Thoracic aorta (tissue), 2 donors: ENCODE data around the gene UBAC2. TPM values are rescaled to one million over a fixed set of nuclear protein-coding genes. Genes with fewer than 3 reads are reported as not detected.

Experiments used
- ATAC-seq: fragments of 150-250 bp; one replicate; pipeline ENCODE4 v1.8.0; 2017; ENCODE audit warnings: low read depth; ENCODE audit not compliant: insufficient number of reproducible peaks, low FRiP score
- DNase-seq: peaks from one replicate; pipeline ENCODE4 v3.0.0-alpha.2; 2020; ENCODE audit warnings: low spot score
- H3K27ac ChIP-seq, 2 donors: fragments of 200-600 bp; sonication (generic); 1 replicate in 1 of 2; 2 replicates in 1 of 2; pipeline ENCODE4 v1.5.1; 2016; ENCODE audit warnings: mild to moderate bottlenecking in 2 of 2, moderate library complexity in 2 of 2
- H3K27me3 ChIP-seq: fragments of 200-600 bp; sonication (generic); replicated peaks from 2 replicates; pipeline ENCODE4 v1.6.0; 2016; ENCODE audit warnings: mild to moderate bottlenecking; ENCODE audit not compliant: insufficient read depth
- H3K36me3 ChIP-seq: fragments of 200-600 bp; sonication (generic); one replicate; pipeline ENCODE4 v1.5.1; 2016
- H3K4me1 ChIP-seq, 2 donors: fragments of 200-600 bp; sonication (generic); 1 replicate in 1 of 2; 2 replicates in 1 of 2; pipeline versions ENCODE4 v1.5.1 to v1.6.0; 2016; ENCODE audit warnings: low read depth in 2 of 2, mild to moderate bottlenecking in 1 of 2; ENCODE audit not compliant: control insufficient read depth in 1 of 2
- H3K4me3 ChIP-seq: fragments of 200-600 bp; sonication (generic); 2 replicates; pipeline ENCODE4 v1.5.1; 2016; ENCODE audit warnings: mild to moderate bottlenecking
- H3K9me3 ChIP-seq: fragments of 200-600 bp; sonication (generic); 2 replicates; pipeline ENCODE4 v1.5.1; 2016
- total RNA-seq, 2 donors: library from RNA; depleted of rRNA; stranded (reverse); fragments of >200 nt; gene quantifications; one replicate each; pipeline versions ENCODE4 v1.1.0 to v1.2.3, GENCODE V29; 2016
- TF ChIP-seq, protein P1 (sequence below): fragments of 200-600 bp; sonication (generic); IDR thresholded peaks from one replicate; pipeline ENCODE4 v1.5.1; 2019; ENCODE audit warnings: antibody characterized with exemption

The UBAC2 gene
- total RNA-seq, 2 donors from 2014 or later, result 41.3 to 49.7 TPM

DNA sequence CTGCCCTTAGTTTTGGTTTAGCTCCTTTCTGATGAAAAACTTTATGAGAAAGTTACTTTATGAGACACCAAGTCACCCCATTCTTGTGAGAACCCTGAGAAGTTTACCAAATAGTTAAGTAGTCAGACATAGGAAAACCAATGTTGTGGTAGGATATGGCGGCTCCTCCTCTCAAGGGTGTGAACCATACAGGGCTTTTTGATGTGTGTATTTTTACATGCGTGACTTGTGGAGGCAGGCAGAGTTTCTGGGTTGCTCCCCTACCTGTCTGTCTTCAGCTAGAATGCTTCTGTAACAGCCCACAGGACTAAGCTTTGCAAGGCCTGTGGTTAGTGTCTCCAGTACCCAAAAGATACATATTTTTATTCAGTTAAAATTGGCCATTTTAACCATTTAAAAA, 18.3 kb downstream of the UBAC2 start:
- ATAC-seq, result no peak
- no peak for DNase-seq
- TF ChIP-seq, protein P1, sequence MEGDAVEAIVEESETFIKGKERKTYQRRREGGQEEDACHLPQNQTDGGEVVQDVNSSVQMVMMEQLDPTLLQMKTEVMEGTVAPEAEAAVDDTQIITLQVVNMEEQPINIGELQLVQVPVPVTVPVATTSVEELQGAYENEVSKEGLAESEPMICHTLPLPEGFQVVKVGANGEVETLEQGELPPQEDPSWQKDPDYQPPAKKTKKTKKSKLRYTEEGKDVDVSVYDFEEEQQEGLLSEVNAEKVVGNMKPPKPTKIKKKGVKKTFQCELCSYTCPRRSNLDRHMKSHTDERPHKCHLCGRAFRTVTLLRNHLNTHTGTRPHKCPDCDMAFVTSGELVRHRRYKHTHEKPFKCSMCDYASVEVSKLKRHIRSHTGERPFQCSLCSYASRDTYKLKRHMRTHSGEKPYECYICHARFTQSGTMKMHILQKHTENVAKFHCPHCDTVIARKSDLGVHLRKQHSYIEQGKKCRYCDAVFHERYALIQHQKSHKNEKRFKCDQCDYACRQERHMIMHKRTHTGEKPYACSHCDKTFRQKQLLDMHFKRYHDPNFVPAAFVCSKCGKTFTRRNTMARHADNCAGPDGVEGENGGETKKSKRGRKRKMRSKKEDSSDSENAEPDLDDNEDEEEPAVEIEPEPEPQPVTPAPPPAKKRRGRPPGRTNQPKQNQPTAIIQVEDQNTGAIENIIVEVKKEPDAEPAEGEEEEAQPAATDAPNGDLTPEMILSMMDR, result no peak
- Histone ChIP-seq H3K4me1 (peaks cover 46 to 54% of the 10 kb centered on the region in 2 donors), H3K36me3 (no peaks in the 10 kb centered on the region), H3K27ac (peak overlapping the region in 1 of 2 donors; percentile 42), H3K4me3 (no peak overlapping the region), H3K27me3 (no peaks in the 10 kb centered on the region), H3K9me3 (no peaks in the 10 kb centered on the region)

GRCh38 chr13:99220199-99220935, 19.7 kb downstream of the UBAC2 start:
- Histone ChIP-seq H3K4me3 (no peak overlapping the region), H3K27me3 (no peaks in the 10 kb centered on the region), H3K4me1 (peaks cover 47 to 48% of the 10 kb centered on the region in 2 donors), H3K36me3 (no peaks in the 10 kb centered on the region), H3K9me3 (no peaks in the 10 kb centered on the region), H3K27ac (peak overlapping the region in 1 of 2 donors; percentile 24)
- DNase-seq (no peak), ATAC-seq (no peak)
- TF ChIP-seq, protein P1, result no peak

DNA sequence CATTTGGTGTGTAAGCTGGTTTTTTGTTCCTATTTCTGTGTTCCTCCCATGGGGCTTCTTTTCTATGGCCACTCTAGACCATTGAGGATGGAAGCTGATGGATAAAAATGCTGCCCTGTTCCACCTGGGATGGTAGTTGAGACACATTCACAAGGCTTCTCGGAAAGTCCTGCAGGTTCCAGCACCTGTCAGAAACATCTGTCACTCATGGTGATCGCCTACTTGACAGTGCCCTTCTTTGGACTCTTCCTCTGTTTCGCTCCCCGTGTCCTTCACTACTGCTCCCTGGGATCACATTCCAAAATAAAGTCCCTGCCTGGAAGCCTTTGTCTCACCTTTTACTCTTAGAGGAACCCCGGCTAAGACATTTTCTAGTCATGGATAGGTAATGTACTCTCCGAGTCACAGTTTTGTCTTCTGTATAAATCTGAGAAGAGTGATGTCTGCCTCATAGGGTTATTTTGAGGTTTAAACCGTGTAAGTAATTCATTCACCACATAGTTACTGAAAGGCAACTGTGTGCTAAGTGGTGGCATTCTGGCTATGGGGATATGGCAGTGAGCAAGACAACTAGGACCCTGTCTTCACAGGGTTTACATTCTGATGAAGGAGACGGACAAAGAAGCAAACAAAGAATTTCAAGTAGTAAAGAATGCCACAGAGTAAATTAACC, 21.0 kb downstream of the UBAC2 start:
- no peaks in the 10 kb centered on the region for H3K9me3 ChIP-seq
- no peaks in the 10 kb centered on the region for H3K27me3 ChIP-seq
- ATAC-seq (no peak), DNase-seq (no peak)
- peaks cover 56% of the 10 kb centered on the region in 2 donors for H3K4me1 ChIP-seq
- TF ChIP-seq, protein P1, result no peak
- H3K4me3 ChIP-seq, result no peak overlapping the region
- no peak overlapping the region for H3K27ac ChIP-seq
- H3K36me3 ChIP-seq, result no peaks in the 10 kb centered on the region

DNA sequence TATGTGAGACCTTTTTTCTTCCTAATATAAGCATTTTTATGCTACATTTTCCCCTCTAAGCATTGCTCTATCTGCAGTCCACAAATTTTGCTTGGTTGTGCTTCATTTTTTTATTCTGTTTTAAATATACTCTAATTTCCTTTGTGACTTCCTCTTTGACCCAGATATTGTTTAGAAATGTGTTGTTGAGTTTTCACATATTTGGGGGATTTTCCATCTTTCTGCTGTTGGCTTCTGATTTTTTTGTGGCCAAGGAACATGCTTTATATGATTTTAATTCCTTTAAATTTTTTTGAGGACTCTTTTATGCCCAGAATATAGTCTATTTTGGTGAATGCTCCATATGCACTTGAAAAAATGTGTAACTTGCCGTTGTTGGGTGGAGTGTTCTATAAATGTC, 22.9 kb downstream of the UBAC2 start:
- TF ChIP-seq, protein P1, result no peak
- Histone ChIP-seq H3K36me3 (no peaks in the 10 kb centered on the region), H3K4me3 (no peak overlapping the region), H3K27ac (no peak overlapping the region), H3K9me3 (no peaks in the 10 kb centered on the region), H3K4me1 (peaks cover 44 to 46% of the 10 kb centered on the region in 2 donors), H3K27me3 (no peaks in the 10 kb centered on the region)
- DNase-seq (no peak), ATAC-seq (no peak)

DNA sequence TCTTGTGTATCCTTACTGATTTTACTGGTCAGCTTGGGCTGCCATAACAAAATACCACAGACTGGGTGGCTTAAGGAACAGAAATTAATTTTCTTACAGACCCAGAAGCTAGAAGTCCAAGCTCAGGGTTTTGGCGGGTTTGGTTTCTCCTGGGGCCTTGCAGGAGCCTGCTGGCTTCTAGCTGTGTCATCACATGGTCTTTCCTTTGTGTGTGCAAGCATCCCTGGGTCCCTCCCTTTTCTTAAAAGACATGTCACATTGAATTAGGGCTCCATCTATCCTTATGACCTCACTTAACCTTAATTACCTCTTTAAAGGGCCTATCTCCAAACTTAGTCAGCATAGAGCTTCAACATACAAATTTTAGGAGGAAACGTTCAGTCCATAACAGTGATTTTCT, 23.4 kb downstream of the UBAC2 start:
- H3K4me1 ChIP-seq, result peaks cover 43 to 46% of the 10 kb centered on the region in 2 donors
- ATAC-seq, result no peak

More for the DNA sequence above, 23.4 kb downstream of the UBAC2 start:
- H3K36me3 ChIP-seq, result no peaks in the 10 kb centered on the region
- no peak overlapping the region for H3K27ac ChIP-seq
- no peak overlapping the region for H3K4me3 ChIP-seq
- H3K27me3 ChIP-seq, result no peaks in the 10 kb centered on the region
- H3K9me3 ChIP-seq, result no peaks in the 10 kb centered on the region
- TF ChIP-seq, protein P1, result no peak
- no peak for DNase-seq
